Mucosa of descending colon (tissue), 3 donors: ENCODE measurements around the gene ARHGEF6. TPM values are rescaled to one million over a fixed set of nuclear protein-coding genes. Genes with fewer than 3 reads are reported as not detected.

Experiments
- ATAC-seq: fragments of 200-7000 bp; cut with Tn5 transposase; one replicate; pipeline ENCODE4 v1.9.1; 2020; ENCODE audit warnings: mild to moderate bottlenecking, moderate library complexity
- DNase-seq, 3 donors: peaks; one replicate each; pipeline ENCODE4 v3.0.0-alpha.2; 2020
- H3K36me3 ChIP-seq: fragments of 200-600 bp; one replicate; pipeline ENCODE4 v1.8.0; 2021; ENCODE audit warnings: low read depth, mild to moderate bottlenecking
- H3K4me1 ChIP-seq: fragments of 200-600 bp; one replicate; pipeline ENCODE4 v1.8.0; 2021; ENCODE audit warnings: low read depth, mild to moderate bottlenecking
- H3K4me3 ChIP-seq: fragments of 200-600 bp; one replicate; pipeline ENCODE4 v1.8.0; 2021; ENCODE audit warnings: mild to moderate bottlenecking
- H3K9me3 ChIP-seq: fragments of 200-600 bp; one replicate; pipeline ENCODE4 v1.8.0; 2021; ENCODE audit warnings: mild to moderate bottlenecking
- CTCF ChIP-seq: fragments of 200-600 bp; IDR thresholded peaks from one replicate; pipeline ENCODE4 v1.8.0; 2022; ENCODE audit warnings: antibody characterized with exemption, mild to moderate bottlenecking
- intact Hi-C, 2 donors: fragments of 100-400 bp; cut with DNase I in 1 of 2; cut with micrococcal nuclease in 1 of 2; formaldehyde crosslinking; loops; one replicate each; pipeline versions ENCODE4 v1.11.0 to v1.11.1; 2022; cut with DNase I, micrococcal nuclease
- total RNA-seq, 3 donors: library from RNA; stranded (reverse); fragmentation: NEBNext Ultra II Directional in 2 of 3; extraction: Animal tissue kit (Norgen Biotek cat#: 25700) in 2 of 3; gene quantifications; one replicate each; pipeline versions ENCODE4 v1.2.1 to v1.2.4, GENCODE V29; 2021 to 2023
- donor health status: DM: no; HTN: no; CAD: no; lungs with moderate emphysema.
- donor health status: DM: no; HTN: no; CAD: no.
- donor health status: DM: no; HTN: yes; CAD: no.

Gene ARHGEF6
- total RNA-seq, 3 donors from 2014 or later = 2.8 to 17.2 (median 6.6) TPM

GRCh38 chrX:136768469-136769084 lies 12.2 kb downstream of the ARHGEF6 start:
- Histone ChIP-seq H3K36me3 (no peaks in the 10 kb centered on the region), H3K4me1 (peaks cover 5% of the 10 kb centered on the region), H3K9me3 (no peaks in the 10 kb centered on the region), H3K4me3 (no peak overlapping the region)
- peak; percentile 46 for ATAC-seq
- peak; percentile 21 to 58 (median 33) for DNase-seq
- TF ChIP-seq CTCF = no peak
- intact Hi-C loops = no loop called here

- DNase-seq (peak; percentile 45 to 77 (median 65)), ATAC-seq (peak; percentile 87)
- TF ChIP-seq CTCF = no peak
- H3K4me3 ChIP-seq = peak overlapping the region; percentile 14
- peaks cover 5% of the 10 kb centered on the region for H3K4me1 ChIP-seq
- H3K36me3 ChIP-seq = no peaks in the 10 kb centered on the region
- H3K9me3 ChIP-seq = no peaks in the 10 kb centered on the region
- intact Hi-C loops = no loop called here
Observed at GRCh38 chrX:136767104-136767941, 13.4 kb downstream of the ARHGEF6 start.

GRCh38 chrX:136766785-136767103 lies 14.0 kb downstream of the ARHGEF6 start:
- no peak for TF ChIP-seq CTCF
- H3K36me3 ChIP-seq = no peaks in the 10 kb centered on the region
- DNase-seq (no peak), ATAC-seq (peak; percentile 19)
- intact Hi-C loops = no loop called here
- no peak overlapping the region for H3K4me3 ChIP-seq
- H3K4me1 ChIP-seq = peaks cover 5% of the 10 kb centered on the region
- H3K9me3 ChIP-seq = no peaks in the 10 kb centered on the region

GRCh38 chrX:136765821-136766356 lies 14.8 kb downstream of the ARHGEF6 start:
- no peak for TF ChIP-seq CTCF
- intact Hi-C loops = no loop called here

GRCh38 chrX:136764206-136764605 lies 16.5 kb downstream of the ARHGEF6 start:
- ATAC-seq (no peak), DNase-seq (no peak)
- H3K9me3 ChIP-seq = no peaks in the 10 kb centered on the region
- no peak for TF ChIP-seq CTCF
- H3K4me3 ChIP-seq = no peak overlapping the region
- intact Hi-C loops = no loop called here
- H3K4me1 ChIP-seq = peaks cover 5% of the 10 kb centered on the region
- H3K36me3 ChIP-seq = no peaks in the 10 kb centered on the region

More at GRCh38 chrX:136765821-136766356, 14.8 kb downstream of the ARHGEF6 start:
- H3K4me1 ChIP-seq = peaks cover 5% of the 10 kb centered on the region
- ATAC-seq (no peak), DNase-seq (no peak)
- no peaks in the 10 kb centered on the region for H3K36me3 ChIP-seq
- H3K9me3 ChIP-seq = no peaks in the 10 kb centered on the region
- no peak overlapping the region for H3K4me3 ChIP-seq
